Pancreas (tissue), 10 donors: ENCODE results near the gene GRAMD4. TPM values are rescaled to one million over a fixed set of nuclear protein-coding genes. Genes with fewer than 3 reads are reported as not detected.

Experiments
- ATAC-seq, 4 donors: fragments of 200-7000 bp; cut with Tn5 transposase; one replicate each; pipeline versions ENCODE4 v1.8.0 to v1.9.1; 2020; ENCODE audit warnings: mild to moderate bottlenecking in 4 of 4, moderate library complexity in 4 of 4
- DNase-seq, 6 donors: peaks; one replicate each; pipeline ENCODE4 v3.0.0-alpha.2; 2020
- FAIRE-seq: peaks from 2 replicates; lab custom pipeline; 2012; peaks lifted over from hg19 to GRCh38; lab: Jason Lieb, UNC
- H3K27ac ChIP-seq, 4 donors: fragments of 200-600 bp; sonication (generic); 1 replicate in 3 of 4; 2 replicates in 1 of 4; pipeline versions ENCODE4 v1.5.0 to v1.8.0; 2020
- H3K27me3 ChIP-seq, 4 donors: fragments of 200-600 bp; one replicate each; pipeline ENCODE4 v1.8.0; 2021
- H3K36me3 ChIP-seq, 3 donors: fragments of 200-600 bp; sonication (generic) in 1 of 3; one replicate each; pipeline versions ENCODE4 v1.5.0 to v1.8.0; 2020 to 2021
- H3K4me1 ChIP-seq, 3 donors: fragments of 200-600 bp; one replicate each; pipeline ENCODE4 v1.8.0; 2021
- H3K4me3 ChIP-seq, 4 donors: fragments of 200-600 bp; sonication (generic) in 2 of 4; one replicate each; pipeline versions ENCODE4 v1.5.0 to v1.8.0; 2020 to 2021
- H3K9me3 ChIP-seq, 4 donors: fragments of 200-600 bp; one replicate each; pipeline ENCODE4 v1.8.0; 2021
- CTCF ChIP-seq, 4 donors: fragments of 200-600 bp; sonication (generic) in 3 of 4; IDR thresholded peaks; one replicate each; pipeline versions ENCODE4 v1.5.0 to v1.8.0; 2021; ENCODE audit warnings: antibody characterized with exemption in 4 of 4
- whole genome bisulfite sequencing, 2 donors: extraction: QIAGEN DNeasy Blood & Tissue Kit; methylation state at CpG; one replicate each; pipeline ENCODE4 v1.1.7; 2013; 5-methylcytosine and 5-hydroxymethylcytosine counted together
- intact Hi-C, 3 donors: fragments of 100-400 bp; cut with DNase I; formaldehyde crosslinking; loops; one replicate each; pipeline versions ENCODE4 v1.11.1 to v1.14.2; 2022
- polyA plus RNA-seq, 2 donors: library from polyadenylated mRNA; stranded (reverse); fragments of 200-250 nt; gene quantifications; one replicate each; pipeline ENCODE4 v1.2.3, GENCODE V29; 2013
- total RNA-seq, 6 donors: library from RNA; stranded (reverse); fragmentation: NEBNext Ultra II Directional in 4 of 6; extraction: Animal tissue kit (Norgen Biotek cat#: 25700) in 4 of 6; gene quantifications; one replicate each; pipeline versions ENCODE4 v1.2.1 to v1.2.4, GENCODE V29; 2021 to 2023
- donor health status: healthy with polysubstance abuse.
- donor health status: DM: no; HTN: no; CAD: no; lungs with moderate emphysema.
- donor health status: DM: no; HTN: no; CAD: no.
- donor health status: control.
- donor health status: control.
- donor health status: Bipolar disorder and iron deficiency.
- donor health status: DM: yes; HTN: yes; CAD: no.
- donor health status: DM: no; HTN: no; CAD: no.
- donor health status: DM: no; HTN: no; CAD: no.
- donor health status: DM: yes; HTN: yes; CAD: no.

Gene GRAMD4
- total and polyA plus RNA-seq, 8 donors: 13.2 to 36.4 (median 21.9) TPM

GRCh38 chr22:46653596-46653995 lies 33.4 kb downstream of the GRAMD4 start:
- intact Hi-C loops: no loop called here
- H3K4me3 ChIP-seq: no peak overlapping the region
- ATAC-seq: peak in 1 of 4 donors; percentile 10
- H3K36me3 ChIP-seq: no peaks in the 10 kb centered on the region
- no peaks in the 10 kb centered on the region for H3K9me3 ChIP-seq
- no peak for FAIRE-seq
- no peaks in the 10 kb centered on the region for H3K27me3 ChIP-seq
- H3K27ac ChIP-seq: no peak overlapping the region
- WGBS, 2 donors: 80 to 87% methylated on average over 8 of the region's 8 CpGs
- no peak for TF ChIP-seq CTCF (IDR thresholded peaks at IDR 0.05)
- peaks cover 0 to 7% (median 6%) of the 10 kb centered on the region in 3 donors for H3K4me1 ChIP-seq
- peak in 1 of 6 donors; percentile 50 for DNase-seq

GRCh38 chr22:46654426-46654825 lies 34.2 kb downstream of the GRAMD4 start:
- no peaks in the 10 kb centered on the region for H3K36me3 ChIP-seq
- no peaks in the 10 kb centered on the region for H3K9me3 ChIP-seq
- H3K27me3 ChIP-seq: no peaks in the 10 kb centered on the region
- no peak overlapping the region for H3K27ac ChIP-seq
- DNase-seq (peak in 1 of 6 donors; percentile 66), ATAC-seq (no peak), FAIRE-seq (no peak)
- no peak overlapping the region for H3K4me3 ChIP-seq
- WGBS, 2 donors: 94 to 95% methylated on average over 17 of the region's 17 CpGs
- peaks cover 0 to 3% (median 3%) of the 10 kb centered on the region in 3 donors for H3K4me1 ChIP-seq
- no peak for TF ChIP-seq CTCF (IDR thresholded peaks at IDR 0.05)
- intact Hi-C loops: no loop called here

- no peak for ATAC-seq
- H3K27ac ChIP-seq: no peak overlapping the region
- FAIRE-seq: no peak
- no peak for DNase-seq
- peaks cover 0 to 3% (median 0%) of the 10 kb centered on the region in 3 donors for H3K4me1 ChIP-seq
- intact Hi-C loops: no loop called here
- no peaks in the 10 kb centered on the region for H3K27me3 ChIP-seq
- 92 to 95% methylated on average over 14 of the region's 14 CpGs for WGBS, 2 donors
- no peaks in the 10 kb centered on the region for H3K9me3 ChIP-seq
- no peak overlapping the region for H3K4me3 ChIP-seq
- no peak for TF ChIP-seq CTCF (IDR thresholded peaks at IDR 0.05)
- H3K36me3 ChIP-seq: no peaks in the 10 kb centered on the region
These were observed 34.9 kb downstream of the GRAMD4 start for GRCh38 chr22:46654927-46655595.

- ATAC-seq: no peak
- intact Hi-C loops: no loop called here
- FAIRE-seq: no peak
These were observed 35.8 kb downstream of the GRAMD4 start for GRCh38 chr22:46655861-46656608.

More at GRCh38 chr22:46655861-46656608, 35.8 kb downstream of the GRAMD4 start:
- no peak for TF ChIP-seq CTCF (IDR thresholded peaks at IDR 0.05)
- Histone ChIP-seq H3K27ac (no peak overlapping the region), H3K4me3 (no peak overlapping the region), H3K9me3 (no peaks in the 10 kb centered on the region), H3K27me3 (no peaks in the 10 kb centered on the region), H3K4me1 (peaks cover 0 to 13% (median 0%) of the 10 kb centered on the region in 3 donors), H3K36me3 (no peaks in the 10 kb centered on the region)
- WGBS, 2 donors: 90 to 93% methylated on average over 25 to 26 of the region's 26 CpGs
- peak in 1 of 6 donors; percentile 66 for DNase-seq
